BLaER1 (cell line): ENCODE data around the gene MYOZ1.
A peak's percentile ranks its signal among the peaks of the same experiment; 100 is the strongest.
"Not testable (repeated sequence)": the region's sequence is repeated elsewhere in the genome, so short reads cannot be mapped to it uniquely, and the experiment has no call there.

Source experiments
- H3K27ac ChIP-seq: shearing (Covaris generic); formaldehyde crosslinking; 2 replicates; pipeline ENCODE4 v1.8.1; 2022
- H3K27me3 ChIP-seq: shearing (Covaris generic); formaldehyde crosslinking; 2 replicates; pipeline ENCODE4 v1.8.1; 2022
- H3K36me3 ChIP-seq: shearing (Covaris generic); formaldehyde crosslinking; 2 replicates; pipeline ENCODE4 v1.8.1; 2022
- H3K4me1 ChIP-seq: shearing (Covaris generic); formaldehyde crosslinking; 2 replicates; pipeline ENCODE4 v1.8.1; 2022
- H3K4me2 ChIP-seq: shearing (Covaris generic); formaldehyde crosslinking; 2 replicates; pipeline ENCODE4 v1.8.1; 2022
- H3K4me3 ChIP-seq: shearing (Covaris generic); formaldehyde crosslinking; 2 replicates; pipeline ENCODE4 v1.8.1; 2022
- H3K9ac ChIP-seq: shearing (Covaris generic); formaldehyde crosslinking; 2 replicates; pipeline ENCODE4 v1.8.1; 2022
- H3K9me3 ChIP-seq: shearing (Covaris generic); formaldehyde crosslinking; 2 replicates; pipeline ENCODE4 v1.8.1; 2022
- H4K20me1 ChIP-seq: shearing (Covaris generic); formaldehyde crosslinking; 2 replicates; pipeline ENCODE4 v1.8.1; 2022
- Cebpa-rat ChIP-seq: shearing (Covaris generic); IDR thresholded peaks from 2 replicates; pipeline ENCODE4 v1.8.1; 2022

Gene MYOZ1

DNA sequence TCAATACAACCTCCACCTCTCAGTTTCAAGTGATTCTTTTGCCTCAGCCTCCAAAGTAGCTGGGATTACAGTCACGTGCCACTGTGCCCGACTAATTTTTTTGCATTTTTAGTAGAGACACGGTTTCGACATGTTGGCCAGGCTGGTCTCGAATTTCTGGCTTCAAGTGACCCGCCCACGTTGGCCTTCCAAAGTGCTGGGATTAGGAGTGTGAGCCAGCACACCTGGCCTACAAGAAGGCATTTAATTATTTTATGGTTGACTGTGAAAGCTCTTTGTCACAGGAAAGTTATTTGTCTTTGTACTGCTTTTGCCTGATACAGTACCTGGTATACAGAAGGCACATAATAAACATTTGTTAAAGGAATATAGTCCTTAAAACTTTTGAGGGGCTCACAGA is 12.9 kb downstream of the MYOZ1 start:
- Histone ChIP-seq H4K20me1 (no peaks in the 10 kb centered on the region), H3K27me3 (no peaks in the 10 kb centered on the region), H3K4me3 (no peak overlapping the region), H3K27ac (no peak overlapping the region), H3K9ac (no peak overlapping the region), H3K4me1 (peaks cover 21% of the 10 kb centered on the region), H3K9me3 (no peaks in the 10 kb centered on the region), H3K36me3 (no peaks in the 10 kb centered on the region), H3K4me2 (no peak overlapping the region)
- TF ChIP-seq Cebpa-rat, result no peak

DNA sequence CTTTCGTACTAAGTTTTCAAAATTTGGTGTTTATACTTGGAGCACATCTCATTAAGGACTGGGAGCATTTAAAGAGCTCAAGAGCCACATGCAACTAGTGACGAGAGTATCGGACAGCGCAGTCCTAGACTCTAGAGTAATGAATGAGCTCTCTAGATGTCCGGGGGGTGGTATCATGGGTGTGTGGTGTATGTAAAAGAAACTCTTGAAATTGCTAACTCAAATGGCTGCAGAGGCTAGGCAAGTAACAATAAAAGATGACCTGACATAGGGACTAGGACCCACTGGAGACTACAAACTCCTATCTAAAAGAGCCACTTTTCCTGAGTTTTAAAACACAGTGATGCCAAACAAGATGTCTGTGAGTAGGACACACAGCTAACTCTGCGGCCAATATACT is 14.0 kb downstream of the MYOZ1 start:
- no peaks in the 10 kb centered on the region for H4K20me1 ChIP-seq

DNA sequence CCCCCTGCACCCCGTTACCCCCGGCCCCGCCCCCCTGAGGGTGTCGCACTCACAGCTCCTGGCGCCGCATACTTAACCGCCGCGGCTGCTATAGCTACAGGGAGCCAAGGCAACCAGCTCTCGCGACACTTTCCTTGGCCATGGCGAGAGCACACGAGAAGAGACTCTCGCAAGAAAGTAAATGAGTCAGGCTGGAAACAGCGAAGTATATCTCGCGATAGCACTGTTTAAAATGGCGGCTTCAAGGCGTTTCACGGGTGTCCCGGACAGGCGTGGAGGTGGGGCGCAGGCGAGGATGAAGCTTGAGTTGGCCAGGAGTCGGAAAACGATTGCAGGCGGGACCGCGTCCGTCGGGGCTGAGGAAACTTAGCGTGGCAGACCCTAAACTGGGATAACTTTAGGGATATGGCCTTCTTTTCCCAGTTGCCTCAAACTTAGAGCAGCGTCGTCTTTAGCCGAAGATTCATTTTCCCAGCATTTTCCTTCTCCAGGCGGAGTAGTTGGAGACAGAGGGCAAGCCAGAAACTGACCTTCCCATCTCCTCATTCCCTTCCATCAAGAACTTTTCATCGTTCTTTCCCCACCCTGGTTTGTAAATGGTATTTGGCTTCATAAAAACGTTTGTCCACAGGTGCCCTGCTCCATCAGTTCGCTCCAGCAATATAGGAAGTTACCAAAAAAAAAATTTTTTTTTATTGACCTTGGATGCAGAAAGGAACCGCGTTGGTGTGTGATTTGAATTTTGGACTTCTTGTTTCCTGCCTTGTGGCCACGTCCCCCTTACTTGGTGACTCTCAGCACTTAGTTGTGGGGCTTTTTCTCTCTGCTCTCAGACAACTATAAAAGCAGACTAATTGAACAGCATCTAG is 15.2 kb downstream of the MYOZ1 start:
- Histone ChIP-seq H3K36me3 (no peaks in the 10 kb centered on the region), H3K9ac (peak overlapping the region; percentile 90), H3K27me3 (no peaks in the 10 kb centered on the region), H3K4me2 (peak overlapping the region; percentile 83), H4K20me1 (no peaks in the 10 kb centered on the region), H3K9me3 (no peaks in the 10 kb centered on the region), H3K27ac (peak overlapping the region; percentile 92), H3K4me3 (peak overlapping the region; percentile 90), H3K4me1 (peaks cover 21% of the 10 kb centered on the region)
- TF ChIP-seq Cebpa-rat, result no peak

More for the DNA sequence above, 14.0 kb downstream of the MYOZ1 start:
- Histone ChIP-seq H3K4me3 (no peak overlapping the region), H3K4me2 (peak overlapping the region; percentile 83; the same call in 1 of the 2 replicates), H3K27me3 (no peaks in the 10 kb centered on the region), H3K27ac (no peak overlapping the region), H3K9ac (no peak overlapping the region), H3K36me3 (no peaks in the 10 kb centered on the region), H3K4me1 (peaks cover 21% of the 10 kb centered on the region), H3K9me3 (no peaks in the 10 kb centered on the region)
- no peak for TF ChIP-seq Cebpa-rat

DNA sequence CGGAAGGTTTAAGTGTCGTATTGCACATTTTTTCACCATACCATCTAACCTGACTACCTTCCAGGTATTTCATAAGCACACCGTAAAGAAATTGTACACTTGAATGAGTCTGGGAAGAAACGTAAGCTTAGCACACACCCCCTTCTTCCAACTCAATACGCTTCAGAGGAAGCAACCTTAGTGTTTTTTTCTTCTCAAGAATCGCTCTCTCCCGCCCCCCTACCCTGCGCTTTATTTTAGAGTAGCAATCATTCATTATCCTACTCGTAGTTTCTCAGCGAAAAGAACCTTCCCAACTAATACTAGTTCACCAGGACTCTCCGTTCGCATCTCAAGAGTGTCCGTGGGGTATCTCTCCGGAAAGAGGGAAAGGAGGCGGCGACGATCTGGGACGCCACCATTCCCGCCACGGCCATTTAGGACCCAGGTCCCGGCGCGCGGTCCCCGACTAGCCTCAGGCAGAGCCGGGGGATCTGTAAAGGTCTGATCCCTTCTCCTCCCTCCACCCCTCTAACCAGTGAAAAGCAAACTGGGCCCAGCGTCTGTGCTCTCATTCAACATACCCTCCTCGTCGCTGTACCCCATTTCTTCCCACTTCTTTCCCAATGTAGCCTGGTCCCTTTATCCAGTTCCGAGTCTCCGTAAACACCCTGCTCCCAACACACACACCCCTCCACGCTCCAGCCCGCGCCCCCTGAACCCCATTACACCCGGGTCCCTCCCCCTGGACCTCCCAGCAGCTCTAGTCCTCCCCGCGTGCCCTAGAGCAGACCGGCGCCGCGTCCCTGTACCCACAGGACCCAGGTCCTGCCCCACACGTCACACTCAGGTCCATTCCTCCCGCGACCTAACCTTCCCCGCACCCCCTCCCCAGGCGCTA is 16.0 kb downstream of the MYOZ1 start:
- TF ChIP-seq Cebpa-rat, result no peak

DNA sequence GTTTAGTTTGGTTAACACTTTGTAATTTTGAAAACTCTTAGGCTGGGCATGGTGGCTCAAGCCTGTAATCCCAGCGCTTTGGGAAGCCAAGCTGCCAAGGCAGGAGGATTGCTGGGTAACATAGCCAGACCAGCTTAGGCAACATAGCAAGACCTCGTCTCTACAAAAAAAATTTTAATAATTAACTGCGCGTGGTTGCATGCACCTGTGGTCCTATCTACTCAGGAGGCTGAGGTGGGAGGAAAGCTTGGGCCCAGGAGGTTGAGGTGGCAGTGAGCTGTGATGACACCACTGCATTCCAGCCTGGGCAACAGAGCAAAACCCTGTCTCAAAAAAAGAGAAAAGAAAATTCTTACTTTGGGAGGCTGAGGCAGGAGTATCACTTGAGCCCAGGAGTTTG is 18.2 kb downstream of the MYOZ1 start:
- H3K4me2 ChIP-seq, result no peak overlapping the region
- no peak overlapping the region for H3K27ac ChIP-seq
- H3K36me3 ChIP-seq, result no peaks in the 10 kb centered on the region
- no peaks in the 10 kb centered on the region for H3K27me3 ChIP-seq
- no peaks in the 10 kb centered on the region for H4K20me1 ChIP-seq
- no peak overlapping the region for H3K4me3 ChIP-seq
- no peak for TF ChIP-seq Cebpa-rat
- no peaks in the 10 kb centered on the region for H3K9me3 ChIP-seq
- peaks cover 28% of the 10 kb centered on the region for H3K4me1 ChIP-seq
- no peak overlapping the region for H3K9ac ChIP-seq

More for the DNA sequence above, 16.0 kb downstream of the MYOZ1 start:
- H3K27ac ChIP-seq, result 0 out of 2 replicates have a peak overlapping the region, but pooled peaks have one; percentile 49
- peak overlapping the region; percentile 86 for H3K9ac ChIP-seq
- peak overlapping the region; percentile 90 for H3K4me3 ChIP-seq
- H3K4me2 ChIP-seq, result peak overlapping the region; percentile 81
- H3K36me3 ChIP-seq, result no peaks in the 10 kb centered on the region
- H3K4me1 ChIP-seq, result peaks cover 21% of the 10 kb centered on the region
- no peaks in the 10 kb centered on the region for H3K27me3 ChIP-seq
- no peaks in the 10 kb centered on the region for H4K20me1 ChIP-seq
- no peaks in the 10 kb centered on the region for H3K9me3 ChIP-seq

DNA sequence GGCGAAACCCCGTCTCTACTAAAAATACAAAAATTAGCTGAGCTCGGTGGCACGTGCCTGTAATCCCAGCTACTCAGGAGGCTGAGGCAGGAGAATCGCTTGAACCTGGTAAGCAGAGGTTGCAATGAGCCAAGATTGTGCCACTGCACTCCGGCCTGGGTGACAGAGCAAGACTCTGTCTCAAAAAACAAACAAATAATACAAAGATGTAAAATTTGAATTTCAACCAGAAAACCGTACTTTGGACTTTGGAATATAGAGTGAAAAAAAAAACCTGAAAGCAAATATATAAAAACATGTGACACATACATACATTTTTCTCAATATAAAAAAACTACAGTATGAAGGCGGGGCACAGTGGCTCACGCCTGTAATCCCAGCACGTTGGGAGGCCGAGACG is 20.3 kb downstream of the MYOZ1 start:
- not testable (repeated sequence) for H3K27ac ChIP-seq, H3K27me3 ChIP-seq, H3K4me3 ChIP-seq, H3K4me2 ChIP-seq, H4K20me1 ChIP-seq, H3K9me3 ChIP-seq, H3K36me3 ChIP-seq, H3K9ac ChIP-seq
- peaks cover 16% of the 10 kb centered on the region for H3K4me1 ChIP-seq

DNA sequence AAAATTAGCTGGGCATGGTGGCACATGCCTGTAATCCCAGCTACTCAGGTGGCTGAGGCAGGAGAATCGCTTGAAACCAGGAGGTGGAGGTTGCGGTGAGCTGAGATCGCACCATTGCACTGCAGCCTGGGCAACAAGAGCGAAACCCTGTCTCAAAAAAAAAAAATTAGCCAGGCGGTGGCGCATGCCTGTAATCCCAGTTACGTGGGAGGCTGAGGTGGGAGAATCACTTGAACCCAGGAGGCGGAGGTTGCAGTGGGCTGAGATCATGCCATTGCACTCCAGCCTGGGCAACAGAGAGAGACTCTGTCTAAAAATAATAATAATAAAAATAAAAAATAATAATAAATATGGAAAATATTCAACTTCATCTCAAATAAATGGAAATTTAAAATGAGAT is 24.1 kb downstream of the MYOZ1 start:
- not testable (repeated sequence) for H3K9ac ChIP-seq, H3K4me2 ChIP-seq, H3K36me3 ChIP-seq, H3K9me3 ChIP-seq, H3K4me3 ChIP-seq, H4K20me1 ChIP-seq, H3K4me1 ChIP-seq, H3K27me3 ChIP-seq, H3K27ac ChIP-seq

DNA sequence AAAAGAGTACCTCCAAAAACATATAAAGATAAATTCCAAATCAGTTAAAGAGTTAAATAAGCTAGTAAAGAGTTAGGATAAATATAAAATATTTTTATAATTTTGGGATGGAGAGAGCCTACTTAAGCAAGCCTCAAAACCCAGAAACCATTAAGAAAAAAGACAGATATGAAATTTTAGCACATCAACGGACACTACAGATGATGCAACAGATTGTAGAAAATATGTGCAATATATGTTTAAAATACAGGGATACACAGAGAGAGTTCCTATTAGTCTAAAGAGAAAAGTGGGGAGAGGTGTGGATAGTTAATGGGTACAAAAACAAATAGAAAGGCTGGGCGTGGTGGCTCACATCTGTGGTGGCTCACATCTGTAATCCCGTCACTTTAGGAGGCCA is 26.6 kb downstream of the MYOZ1 start:
- H3K4me1 ChIP-seq, result peaks cover 11% of the 10 kb centered on the region
- no peak overlapping the region for H3K4me2 ChIP-seq
- H3K4me3 ChIP-seq, result no peak overlapping the region
- TF ChIP-seq Cebpa-rat, result no peak
- H3K27me3 ChIP-seq, result no peaks in the 10 kb centered on the region
- H4K20me1 ChIP-seq, result no peaks in the 10 kb centered on the region
- H3K9me3 ChIP-seq, result no peaks in the 10 kb centered on the region
- no peak overlapping the region for H3K9ac ChIP-seq
- no peak overlapping the region for H3K27ac ChIP-seq
- no peaks in the 10 kb centered on the region for H3K36me3 ChIP-seq

DNA sequence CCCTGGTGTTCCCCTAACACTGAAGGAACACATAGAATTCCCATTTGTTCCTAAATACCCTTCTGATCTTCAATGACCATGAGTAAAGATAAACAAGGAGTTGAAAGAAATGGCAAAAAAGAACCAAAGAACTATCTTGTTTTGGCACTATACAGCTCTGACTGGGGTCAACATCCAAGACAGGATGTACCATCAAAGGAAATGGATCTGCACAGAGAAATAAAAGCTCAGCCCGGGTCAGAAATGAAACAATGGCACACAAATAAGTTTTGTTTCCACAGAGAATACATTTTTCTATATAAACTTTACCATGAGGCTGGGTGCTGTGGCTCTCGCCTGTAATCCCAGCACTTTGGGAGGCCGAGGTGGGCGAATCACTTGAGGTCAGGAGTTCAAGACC is 32.2 kb downstream of the MYOZ1 start:
- no peak for TF ChIP-seq Cebpa-rat

DNA sequence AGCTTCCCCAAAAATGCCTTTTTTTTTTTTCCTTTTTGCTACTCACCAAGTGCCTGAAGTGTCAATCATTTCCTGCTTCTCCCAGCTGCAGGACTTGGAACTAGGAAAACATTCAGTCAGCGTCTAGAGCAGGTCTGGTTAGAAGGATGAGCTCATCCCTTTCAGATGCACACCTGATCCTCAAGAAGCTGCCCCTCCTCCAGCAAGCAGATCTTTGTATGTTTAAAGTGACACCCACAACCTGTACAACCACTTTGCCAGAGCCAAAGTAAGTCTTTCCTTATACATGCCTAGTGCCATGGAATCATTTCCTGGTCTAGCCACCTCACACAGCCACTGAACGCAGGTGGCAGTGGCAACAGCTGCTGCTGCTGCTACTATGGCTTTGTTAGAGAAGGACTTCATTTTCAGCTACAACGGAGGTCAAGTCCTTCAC is 39.8 kb downstream of the MYOZ1 start:
- TF ChIP-seq Cebpa-rat, result no peak
- Histone ChIP-seq H3K4me3 (no peak overlapping the region), H3K4me1 (no peaks in the 10 kb centered on the region), H3K36me3 (no peaks in the 10 kb centered on the region), H3K9ac (no peak overlapping the region), H3K4me2 (no peak overlapping the region), H3K27me3 (no peaks in the 10 kb centered on the region), H4K20me1 (no peaks in the 10 kb centered on the region), H3K27ac (no peak overlapping the region), H3K9me3 (no peaks in the 10 kb centered on the region)

More for the DNA sequence above, 32.2 kb downstream of the MYOZ1 start:
- H3K27ac ChIP-seq, result no peak overlapping the region
- H3K4me3 ChIP-seq, result no peak overlapping the region
- no peaks in the 10 kb centered on the region for H3K27me3 ChIP-seq
- H3K9ac ChIP-seq, result no peak overlapping the region
- no peaks in the 10 kb centered on the region for H3K9me3 ChIP-seq
- H3K4me2 ChIP-seq, result no peak overlapping the region
- no peaks in the 10 kb centered on the region for H4K20me1 ChIP-seq
- peaks cover 6% of the 10 kb centered on the region; the same call in 1 of the 2 replicates for H3K4me1 ChIP-seq
- H3K36me3 ChIP-seq, result no peaks in the 10 kb centered on the region
